H9 (cell line): Measurements from ENCODE around the gene GDPGP1. TPM values are rescaled to one million over a fixed set of nuclear protein-coding genes. Genes with fewer than 3 reads are reported as not detected.

Experiments used
- DNase-seq: peaks from one replicate; pipeline ENCODE4 v3.0.0-alpha.2; 2017
- H2AFZ ChIP-seq: one replicate; pipeline ENCODE4 v1.6.1; 2013; ENCODE audit warnings: mild to moderate bottlenecking, low read length, control low read depth, moderate library complexity
- H2AK5ac ChIP-seq: 2 replicates; pipeline ENCODE4 v1.6.1; 2013; ENCODE audit warnings: low read length, control low read depth, mixed read lengths; ENCODE audit not compliant: insufficient read length
- H2BK120ac ChIP-seq: one replicate; pipeline ENCODE4 v1.6.1; 2013; ENCODE audit warnings: low read depth, mild to moderate bottlenecking, low read length, control low read depth, inconsistent platforms; ENCODE audit not compliant: poor library complexity, severe bottlenecking
- H2BK12ac ChIP-seq: 2 replicates; pipeline ENCODE4 v1.6.1; 2013; ENCODE audit warnings: low read length, control low read depth, mixed read lengths, low read depth; ENCODE audit not compliant: insufficient read length
- H2BK15ac ChIP-seq: 2 replicates; pipeline ENCODE4 v1.6.1; 2013; ENCODE audit warnings: low read depth, low read length, control low read depth
- H2BK20ac ChIP-seq: one replicate; pipeline ENCODE4 v1.6.1; 2013; ENCODE audit warnings: low read depth, mild to moderate bottlenecking, low read length, control low read depth, inconsistent platforms; ENCODE audit not compliant: poor library complexity, severe bottlenecking
- H2BK5ac ChIP-seq: 2 replicates; pipeline ENCODE4 v1.6.1; 2013; ENCODE audit warnings: low read length, control low read depth, mixed read lengths; ENCODE audit not compliant: insufficient read length
- H3K14ac ChIP-seq: 2 replicates; pipeline ENCODE4 v1.6.1; 2013; ENCODE audit warnings: low read length, control low read depth; ENCODE audit not compliant: insufficient read depth
- H3K18ac ChIP-seq: 2 replicates; pipeline ENCODE4 v1.6.1; 2013; ENCODE audit warnings: low read depth, mild to moderate bottlenecking, mixed read lengths, low read length, control low read depth; ENCODE audit not compliant: insufficient read length
- H3K23ac ChIP-seq: 2 replicates; pipeline ENCODE4 v1.6.1; 2013; ENCODE audit warnings: low read length, control low read depth, mixed read lengths, low read depth; ENCODE audit not compliant: insufficient read length
- H3K23me2 ChIP-seq: 2 replicates; pipeline ENCODE4 v1.6.1; 2013; ENCODE audit warnings: low read depth, mild to moderate bottlenecking, mixed read lengths, low read length, control low read depth; ENCODE audit not compliant: insufficient read length, poor library complexity, severe bottlenecking
- H3K27ac ChIP-seq: 2 replicates; pipeline ENCODE4 v1.5.1; 2013; ENCODE audit warnings: low read length, control low read depth, mixed read lengths, low read depth; ENCODE audit not compliant: insufficient read length
- H3K27me3 ChIP-seq: 2 replicates; pipeline ENCODE4 v1.6.1; 2013; ENCODE audit warnings: low read length, control low read depth, inconsistent platforms; ENCODE audit not compliant: insufficient read depth
- H3K4ac ChIP-seq: 2 replicates; pipeline ENCODE4 v1.6.1; 2013; ENCODE audit warnings: low read depth, mild to moderate bottlenecking, control low read depth, inconsistent platforms, low read length, moderate library complexity
- H3K4me1 ChIP-seq: 2 replicates; pipeline ENCODE4 v1.6.1; 2013; ENCODE audit warnings: low read length, control low read depth, inconsistent platforms; ENCODE audit not compliant: insufficient read depth
- H3K4me2 ChIP-seq: 2 replicates; pipeline ENCODE4 v1.6.1; 2013; ENCODE audit warnings: low read length, control low read depth, mixed read lengths; ENCODE audit not compliant: insufficient read length, insufficient read depth
- H3K56ac ChIP-seq: 2 replicates; pipeline ENCODE4 v1.6.1; 2013; ENCODE audit warnings: low read depth, mild to moderate bottlenecking, mixed read lengths, low read length, control low read depth; ENCODE audit not compliant: insufficient read length
- H3K79me1 ChIP-seq: 2 replicates; pipeline ENCODE4 v1.6.1; 2013; ENCODE audit warnings: low read depth, mild to moderate bottlenecking, moderate library complexity, low read length, control low read depth, inconsistent platforms; ENCODE audit not compliant: insufficient read depth, poor library complexity, severe bottlenecking
- H3K79me2 ChIP-seq: 2 replicates; pipeline ENCODE4 v1.6.1; 2013; ENCODE audit warnings: low read length, control low read depth, inconsistent platforms; ENCODE audit not compliant: insufficient read depth
- H3K9ac ChIP-seq: 2 replicates; pipeline ENCODE4 v1.6.1; 2013; ENCODE audit warnings: low read length, control low read depth, mixed read lengths; ENCODE audit not compliant: insufficient read length; ENCODE audit errors: extremely low read depth
- H3K9me3 ChIP-seq: one replicate; pipeline ENCODE4 v1.6.1; 2013; ENCODE audit warnings: low read depth, low read length, inconsistent platforms; ENCODE audit not compliant: control insufficient read depth
- H3T11ph ChIP-seq: one replicate; pipeline ENCODE4 v1.6.1; 2013; ENCODE audit warnings: mild to moderate bottlenecking, low read length, control low read depth, inconsistent platforms
- H4K20me1 ChIP-seq: one replicate; pipeline ENCODE4 v1.6.1; 2013; ENCODE audit not compliant: control insufficient read depth, insufficient read length, insufficient read depth
- H4K5ac ChIP-seq: 2 replicates; pipeline ENCODE4 v1.6.1; 2013; ENCODE audit warnings: low read depth, mild to moderate bottlenecking, mixed read lengths, low read length, control low read depth; ENCODE audit not compliant: insufficient read length
- H4K8ac ChIP-seq: replicated peaks from 2 replicates; pipeline ENCODE4 v1.6.1; 2013; ENCODE audit warnings: low read length, control low read depth, mixed read lengths, low read depth; ENCODE audit not compliant: insufficient read length
- H4K91ac ChIP-seq: 2 replicates; pipeline ENCODE4 v1.6.1; 2013; ENCODE audit warnings: low read depth, mild to moderate bottlenecking, moderate library complexity, mixed read lengths, low read length, control low read depth; ENCODE audit not compliant: insufficient read length
- H3K27ac Mint-ChIP-seq, 3 experiments: 2 replicates in 2 of 3; 3 replicates in 1 of 3; pipeline ENCODE4 v1.8.0; 2020 to 2021; ENCODE audit warnings: mixed read lengths in 3 of 3, mild to moderate bottlenecking in 1 of 3, moderate library complexity in 1 of 3
- H3K27me3 Mint-ChIP-seq: 2 replicates; pipeline ENCODE4 v1.8.0; 2021; ENCODE audit warnings: low read depth, mild to moderate bottlenecking, moderate library complexity, mixed read lengths
- H3K36me3 Mint-ChIP-seq, 3 experiments: 2 replicates in 2 of 3; 3 replicates in 1 of 3; pipeline ENCODE4 v1.8.0; 2020 to 2021; ENCODE audit warnings: low read depth in 3 of 3, mixed read lengths in 3 of 3; ENCODE audit not compliant: insufficient read depth in 1 of 3
- H3K4me1 Mint-ChIP-seq, 2 experiments: 2 replicates each; pipeline ENCODE4 v1.8.0; 2020; ENCODE audit warnings: mixed read lengths in 2 of 2
- H3K4me3 Mint-ChIP-seq, 2 experiments: 2 replicates in 1 of 2; 3 replicates in 1 of 2; pipeline ENCODE4 v1.8.0; 2020 to 2021; ENCODE audit warnings: mild to moderate bottlenecking in 2 of 2, mixed read lengths in 2 of 2, moderate library complexity in 1 of 2
- H3K9me3 Mint-ChIP-seq, 2 experiments: 2 replicates in 1 of 2; 3 replicates in 1 of 2; pipeline ENCODE4 v1.8.0; 2020; ENCODE audit warnings: mild to moderate bottlenecking in 2 of 2, mixed read lengths in 2 of 2, moderate library complexity in 1 of 2
- WGBS: extraction: QIAGEN DNeasy Blood & Tissue Kit; methylation state at CpG from one replicate; pipeline ENCODE4 v1.1.7; 2013; ENCODE audit warnings: missing lambda C conversion rate, low lambda C conversion rate, mixed read lengths; ENCODE audit not compliant: insufficient read length; ENCODE audit errors: extremely low coverage; 5-methylcytosine and 5-hydroxymethylcytosine counted together
- total RNA-seq: library from RNA; stranded (reverse); gene quantifications from 2 replicates; pipeline ENCODE4 v1.2.1, GENCODE V29; 2021
- TF ChIP-seq, protein P1 (sequence below): fragments of 200-600 bp; sonication (generic); conservative IDR thresholded peaks from 3 replicates; pipeline ENCODE4 v1.8.0; 2021; ENCODE audit warnings: antibody characterized with exemption, mild to moderate bottlenecking

GDPGP1 gene
- total RNA-seq, 1 experiment from 2014 or later = 6.7 TPM

DNA sequence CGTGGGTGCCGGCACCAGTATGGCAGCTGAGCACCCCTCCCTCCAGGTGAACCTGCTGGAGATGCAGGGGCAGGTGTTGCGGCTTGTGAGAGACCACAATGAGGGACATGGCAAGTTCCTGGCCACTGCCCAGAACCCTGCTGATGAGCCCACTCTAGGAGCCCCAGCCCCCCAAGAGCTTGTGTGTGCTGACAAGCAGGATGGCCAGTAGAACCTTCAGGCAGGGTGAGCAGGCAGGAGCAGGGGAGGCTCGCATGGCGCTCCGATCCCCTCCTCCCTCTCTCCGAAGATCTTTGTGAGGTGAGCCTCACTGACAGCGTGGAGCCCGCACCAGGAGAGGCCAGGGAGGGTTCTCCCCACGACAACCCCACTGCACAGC, 61.2 kb downstream of the GDPGP1 start:
- Mint-ChIP-seq H3K36me3 (no peaks in the 10 kb centered on the region), H3K27me3 (no peaks in the 10 kb centered on the region)
- no CpG with 5 or more reads among the region's 10 CpGs for WGBS

More for the DNA sequence above, 61.2 kb downstream of the GDPGP1 start:
- Histone ChIP-seq H3K79me2 (no peaks in the 10 kb centered on the region), H3K27ac (no peak overlapping the region), H4K20me1 (no peaks in the 10 kb centered on the region), H3K9ac (no peak overlapping the region), H4K91ac (no peak overlapping the region), H3K27me3 (no peaks in the 10 kb centered on the region), H3K56ac (no peak overlapping the region), H4K5ac (no peak overlapping the region), H2BK120ac (no peak overlapping the region), H2AFZ (no peak overlapping the region), H4K8ac (no peak overlapping the region), H3K4me2 (no peak overlapping the region), H3K4ac (no peak overlapping the region), H3K23me2 (no peaks in the 10 kb centered on the region), H2BK15ac (no peak overlapping the region), H2BK5ac (no peak overlapping the region), H3K18ac (no peak overlapping the region), H3K79me1 (no peaks in the 10 kb centered on the region), H2BK12ac (no peak overlapping the region), H3K14ac (0 out of 2 replicates have a peak overlapping the region, but pooled peaks have one; percentile 60), H2BK20ac (no peak overlapping the region), H2AK5ac (no peak overlapping the region), H3K4me1 (no peaks in the 10 kb centered on the region; the same call in 1 of the 2 replicates), H3K23ac (no peak overlapping the region), H3K9me3 (no peaks in the 10 kb centered on the region), H3T11ph (no peak overlapping the region)
- TF ChIP-seq, protein P1, sequence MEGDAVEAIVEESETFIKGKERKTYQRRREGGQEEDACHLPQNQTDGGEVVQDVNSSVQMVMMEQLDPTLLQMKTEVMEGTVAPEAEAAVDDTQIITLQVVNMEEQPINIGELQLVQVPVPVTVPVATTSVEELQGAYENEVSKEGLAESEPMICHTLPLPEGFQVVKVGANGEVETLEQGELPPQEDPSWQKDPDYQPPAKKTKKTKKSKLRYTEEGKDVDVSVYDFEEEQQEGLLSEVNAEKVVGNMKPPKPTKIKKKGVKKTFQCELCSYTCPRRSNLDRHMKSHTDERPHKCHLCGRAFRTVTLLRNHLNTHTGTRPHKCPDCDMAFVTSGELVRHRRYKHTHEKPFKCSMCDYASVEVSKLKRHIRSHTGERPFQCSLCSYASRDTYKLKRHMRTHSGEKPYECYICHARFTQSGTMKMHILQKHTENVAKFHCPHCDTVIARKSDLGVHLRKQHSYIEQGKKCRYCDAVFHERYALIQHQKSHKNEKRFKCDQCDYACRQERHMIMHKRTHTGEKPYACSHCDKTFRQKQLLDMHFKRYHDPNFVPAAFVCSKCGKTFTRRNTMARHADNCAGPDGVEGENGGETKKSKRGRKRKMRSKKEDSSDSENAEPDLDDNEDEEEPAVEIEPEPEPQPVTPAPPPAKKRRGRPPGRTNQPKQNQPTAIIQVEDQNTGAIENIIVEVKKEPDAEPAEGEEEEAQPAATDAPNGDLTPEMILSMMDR = no peak
- Mint-ChIP-seq H3K4me3 (no peak overlapping the region), H3K27ac (no peak overlapping the region), H3K4me1 (peaks cover 21 to 22% of the 10 kb centered on the region in 2 experiments), H3K9me3 (no peaks in the 10 kb centered on the region)
- no peak for DNase-seq

Other genes starting within 250 kb of the GDPGP1 start
- gene ZNF710, start 232.9 kb upstream of the GDPGP1 start, total RNA-seq = 40.7 and 42.8 TPM in 2 replicates
- gene IDH2, start 131.7 kb upstream of the GDPGP1 start, total RNA-seq = 57.7 and 62.5 TPM in 2 replicates
- 32.5 and 33.2 TPM in 2 replicates for gene SEMA4B, start 32.9 kb upstream of the GDPGP1 start, total RNA-seq
- 23.0 and 27.8 TPM in 2 replicates for gene CIB1, start 268 bp upstream of the GDPGP1 start, total RNA-seq
- not detected in 2 replicates for gene TTLL13, start 15.3 kb downstream of the GDPGP1 start, total RNA-seq
- gene NGRN, start 31.5 kb downstream of the GDPGP1 start, total RNA-seq = 79.2 and 80.2 TPM in 2 replicates
- gene ZNF774, start 118.1 kb downstream of the GDPGP1 start, total RNA-seq = 1.0 and 2.5 TPM in 2 replicates
- gene IQGAP1, start 154.0 kb downstream of the GDPGP1 start, total RNA-seq = 67.0 and 72.4 TPM in 2 replicates